Body of pancreas (tissue), 4 donors: ENCODE results near the gene NOL6.

Source experiments
- CTCF ChIP-seq, 7 experiments: fragments of 450-650 bp in 4 of 7; fragments of 200-600 bp in 3 of 7; sonication (generic) in 3 of 7; IDR thresholded peaks; one replicate each; pipeline ENCODE4 v1.5.1; 2016 to 2019; ENCODE audit warnings: antibody characterized with exemption in 7 of 7
- POLR2A ChIP-seq, 3 donors: fragments of 450-650 bp; IDR thresholded peaks; one replicate each; pipeline ENCODE4 v1.6.1; 2016; ENCODE audit warnings: antibody characterized with exemption in 3 of 3, mild to moderate bottlenecking in 2 of 3

- TF ChIP-seq CTCF (IDR thresholded peaks at IDR 0.05): no peak
- TF ChIP-seq POLR2A (IDR thresholded peaks at IDR 0.05): no peak
Observed at GRCh38 chr9:33465596-33466564, 7.8 kb downstream of the NOL6 start.
